GM12878 (cell line): Measurements from ENCODE around the gene THEM4. TPM values are rescaled to one million over a fixed set of nuclear protein-coding genes. Genes with fewer than 3 reads are reported as not detected.

ENCODE experiments used
- EED ChIP-seq: sonication (generic); IDR thresholded peaks from 2 replicates; pipeline ENCODE4 v1.6.1; 2016; ENCODE audit warnings: antibody characterized with exemption, low read depth
- ETV6 ChIP-seq, 2 experiments: fragments of 450-650 bp in 1 of 2; IDR thresholded peaks in 1 of 2; conservative IDR thresholded peaks in 1 of 2; 2 replicates each; pipeline ENCODE4 v1.6.1; 2014; ENCODE audit warnings: antibody characterized with exemption in 1 of 2, borderline replicate concordance in 1 of 2, low read depth in 1 of 2, mild to moderate bottlenecking in 1 of 2, moderate library complexity in 1 of 2
- KDM1A ChIP-seq: fragments of 200-600 bp; sonication (generic); IDR thresholded peaks from 2 replicates; pipeline ENCODE4 v1.6.1; 2016; ENCODE audit warnings: borderline replicate concordance
- NFIC ChIP-seq: IDR thresholded peaks from 2 replicates; pipeline ENCODE4 v1.6.1; 2012; ENCODE audit warnings: low read depth, mild to moderate bottlenecking, inconsistent platforms, low read length, moderate library complexity
- NR2C1 ChIP-seq: fragments of 450-650 bp; IDR thresholded peaks from 2 replicates; pipeline ENCODE4 v1.6.1; 2017; ENCODE audit warnings: antibody characterized with exemption, mild to moderate bottlenecking, moderate library complexity
- PML ChIP-seq: IDR thresholded peaks from 2 replicates; pipeline ENCODE4 v1.6.1; 2012; ENCODE audit warnings: low read length, inconsistent platforms
- REST ChIP-seq: IDR thresholded peaks from 2 replicates; pipeline ENCODE4 v1.6.1; 2012; ENCODE audit warnings: mild to moderate bottlenecking, low read depth, low read length
- SRF ChIP-seq, 2 experiments: IDR thresholded peaks; 2 replicates each; pipeline ENCODE4 v1.6.1; 2011; ENCODE audit warnings: low read depth in 2 of 2, low read length in 2 of 2, mild to moderate bottlenecking in 1 of 2, moderate library complexity in 1 of 2
- ZNF622 ChIP-seq: fragments of 450-650 bp; IDR thresholded peaks from 2 replicates; pipeline ENCODE4 v1.6.1; 2017; ENCODE audit warnings: mild to moderate bottlenecking, inconsistent platforms
- polyA plus RNA-seq, 11 experiments: library from polyadenylated mRNA; depleted of rRNA in 4 of 11; unstranded in 6 of 11; stranded (reverse) in 5 of 11; fragments of >200 nt; fragmentation: Nextera tagmentation in 4 of 11; fragmentation: Illumina TruSeq in 1 of 11; extraction: Ambion mirVana in 4 of 11; extraction: Trizol in 1 of 11; gene quantifications; 1 replicate in 1 of 11; 2 replicates in 10 of 11; pipeline versions ENCODE4 v1.2.1 to v1.2.3, GENCODE V29; 2011 to 2016; ENCODE audit warnings: inconsistent platforms in 2 of 11, missing spikeins in 2 of 11, low read depth in 1 of 11
- total RNA-seq, 4 experiments: library from RNA; depleted of rRNA in 3 of 4; stranded (reverse); fragments of >200 nt in 3 of 4; fragmentation: Illumina TruSeq in 1 of 4; extraction: Trizol in 1 of 4; gene quantifications; 2 replicates each; pipeline versions ENCODE4 v1.2.1 to v1.2.3, GENCODE V29; 2013 to 2021

THEM4 gene
- total and polyA plus RNA-seq, 10 of the 15 experiments (the other 5 are each of a cell fraction or from before 2014, with no cell fraction given): 3.4 to 30.8 (median 17.9) TPM

GRCh38 chr1:151839082-151839412 lies 70.3 kb downstream of the THEM4 start (continued):
- TF ChIP-seq REST (no peak), ZNF622 (no peak), PML (no peak), NFIC (no peak), SRF (IDR thresholded peaks at IDR 0.05; ENCODE audit: low read depth in 2 of 2, low read length in 2 of 2) (no peak), NR2C1 (no peak), KDM1A (no peak), ETV6 (conservative IDR thresholded peaks at IDR 0.05 in 1 of 2, IDR thresholded peaks at IDR 0.05 in 1 of 2; ENCODE audit: borderline replicate concordance in 1 of 2, low read depth in 1 of 2) (no peak), EED (no peak)
